ENCODE measurements around the gene ZBTB40.

GRCh38 chr1:22490309-22490708 lies 38.7 kb downstream of the ZBTB40 start:
- TF ChIP-seq CTCF (IDR thresholded peaks at IDR 0.05; ENCODE audit: poor library complexity) = no peak
- no peak for TF ChIP-seq EZH2 (IDR thresholded peaks at IDR 0.05; ENCODE audit: borderline replicate concordance)

All from hepatocyte (in vitro differentiated cells).